GM18508 (cell line): Measurements from ENCODE around the gene FOSB.
"Not testable (repeated sequence)": the region's sequence is repeated elsewhere in the genome, so short reads cannot be mapped to it uniquely, and the experiment has no call there.

ENCODE experiments used
- ATAC-seq: cut with Tn5 transposase; IDR thresholded peaks from one replicate; pipeline ENCODE4 v1.9.1; 2021; ENCODE audit warnings: moderate number of reproducible peaks; ENCODE audit not compliant: insufficient read depth, unreplicated experiment

FOSB gene

GRCh38 chr19:45500918-45501729 is 33.3 kb downstream of the FOSB start:
- ATAC-seq: no peak

GRCh38 chr19:45501730-45502014 is 33.9 kb downstream of the FOSB start:
- ATAC-seq: no peak

DNA sequence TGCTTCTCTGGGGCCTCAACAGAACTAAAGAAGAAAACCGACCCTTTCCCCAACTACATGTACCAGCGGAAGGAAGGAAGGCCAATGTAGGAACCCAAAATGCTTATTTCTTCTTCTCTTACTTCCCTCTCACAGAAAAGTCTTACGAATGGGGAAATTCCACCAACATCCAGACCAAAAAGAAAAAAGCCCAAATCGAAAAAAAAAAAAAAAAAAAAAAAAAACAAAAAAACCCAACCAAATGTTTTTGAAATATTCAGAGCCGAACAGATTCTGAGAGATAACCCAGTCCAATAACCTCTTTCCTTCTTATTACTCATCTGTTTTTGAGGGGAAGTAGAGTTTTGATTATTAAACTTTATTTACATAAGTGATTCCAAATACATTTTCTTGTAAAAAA is 34.3 kb downstream of the FOSB start:
- ATAC-seq: no peak

GRCh38 chr19:45503909-45504308 is 36.1 kb downstream of the FOSB start:
- ATAC-seq: no peak

DNA sequence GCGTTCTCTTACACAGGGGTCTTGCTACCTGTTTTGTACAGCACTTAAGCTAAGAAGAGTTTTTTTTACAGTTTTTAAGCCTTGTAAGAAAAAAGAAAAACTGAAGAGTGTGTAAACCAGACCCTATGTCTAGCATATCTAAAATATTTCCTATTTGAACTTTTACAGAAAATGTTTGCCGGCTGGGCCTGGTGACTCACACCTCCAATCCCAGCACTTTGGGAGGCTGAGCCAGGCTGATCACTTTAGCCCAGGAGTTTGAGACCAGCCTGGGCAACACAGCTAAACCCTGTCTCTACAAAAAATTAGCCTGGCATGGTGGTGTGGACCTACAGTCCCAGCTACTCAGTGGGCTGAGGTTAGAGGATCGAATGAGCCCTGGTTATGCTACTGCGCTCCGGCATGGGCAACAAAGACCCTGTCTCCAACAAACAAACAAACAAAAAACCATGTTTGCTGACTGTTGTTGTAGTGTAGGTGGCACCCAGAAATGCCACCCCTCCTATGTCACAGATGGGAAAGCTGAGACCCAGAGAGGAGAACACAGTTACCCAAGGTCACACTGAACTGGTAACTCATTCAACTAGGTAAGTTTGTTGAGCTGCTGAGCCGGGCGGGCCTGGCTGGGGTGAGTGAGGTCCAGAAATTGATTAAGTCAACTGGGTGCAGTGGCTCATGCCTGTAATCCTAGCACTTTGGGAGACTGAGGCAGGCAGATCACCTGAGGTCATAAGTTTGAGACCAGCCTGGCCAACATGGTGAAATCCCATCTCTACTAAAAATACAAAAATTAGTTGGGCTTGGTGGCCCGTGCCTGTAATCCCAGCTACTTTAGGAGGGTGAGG is 37.6 kb downstream of the FOSB start:
- no peak for ATAC-seq

DNA sequence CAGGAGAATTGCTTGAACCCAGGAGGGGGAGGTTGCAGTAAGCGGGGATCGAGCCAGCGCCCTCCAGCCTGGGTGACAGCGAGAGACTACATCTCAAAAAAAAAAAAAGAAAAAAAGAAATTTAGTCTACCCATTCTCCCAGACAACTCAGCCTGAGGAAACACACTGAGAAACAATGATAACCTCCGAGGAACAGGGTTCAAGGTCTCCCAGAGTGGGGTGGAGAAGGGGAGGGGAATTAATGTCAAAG is 38.1 kb downstream of the FOSB start:
- no peak for ATAC-seq

GRCh38 chr19:45506246-45506988 is 38.6 kb downstream of the FOSB start:
- no peak for ATAC-seq

- no peak for ATAC-seq
Measured at GRCh38 chr19:45506989-45507871, 39.4 kb downstream of the FOSB start, which contains the start of gene VASP. VASP (plus strand) TSS chr19:45507479; CDS start chr19:45507772, 293 bp downstream.

GRCh38 chr19:45507872-45508416 is 40.1 kb downstream of the FOSB start:
- no peak for ATAC-seq

DNA sequence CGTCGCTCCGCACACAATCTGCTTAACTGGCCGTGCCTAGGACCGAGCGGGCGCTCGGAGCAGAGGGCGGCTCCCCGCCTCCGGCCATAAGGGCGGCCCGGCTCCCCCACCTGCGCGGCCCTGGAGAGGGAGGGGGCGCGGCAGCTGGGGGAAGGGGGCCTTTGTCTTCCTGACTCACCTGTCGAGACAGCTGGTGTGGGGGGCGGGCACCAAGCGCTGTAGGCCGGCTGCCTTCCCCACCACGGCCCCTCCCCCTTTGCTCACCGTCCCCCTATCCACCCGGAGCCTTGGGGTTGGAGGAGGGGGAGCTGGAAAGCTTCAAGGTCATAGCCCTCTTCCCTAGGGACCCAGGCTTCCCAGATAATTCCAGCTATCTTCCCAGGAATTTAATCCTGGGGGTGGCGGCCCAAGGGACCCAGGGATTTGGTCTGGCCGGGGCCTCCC is 40.6 kb downstream of the FOSB start:
- ATAC-seq: no peak

GRCh38 chr19:45508861-45509691 is 41.3 kb downstream of the FOSB start:
- ATAC-seq: no peak

GRCh38 chr19:45509692-45510015 is 41.9 kb downstream of the FOSB start:
- no peak for ATAC-seq

DNA sequence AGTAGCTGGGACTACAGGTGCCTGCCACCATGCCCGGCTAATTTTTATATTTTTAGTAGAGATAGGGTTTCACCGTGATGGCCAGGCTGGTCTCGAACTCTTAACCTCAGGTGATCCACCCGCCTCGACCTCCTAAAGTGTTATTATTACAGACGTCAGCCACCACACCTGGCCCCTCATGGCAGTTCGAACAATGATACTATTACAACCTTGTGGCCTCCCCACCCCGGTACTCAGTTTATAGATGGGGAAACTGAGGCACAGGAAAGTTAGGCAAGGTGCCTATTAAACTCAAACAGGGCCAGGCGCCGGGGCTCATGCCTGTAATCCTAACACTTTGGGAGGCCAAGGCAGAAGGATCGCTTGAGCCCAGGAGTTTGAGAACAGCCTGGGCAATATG is 42.6 kb downstream of the FOSB start:
- not testable (repeated sequence) for ATAC-seq

DNA sequence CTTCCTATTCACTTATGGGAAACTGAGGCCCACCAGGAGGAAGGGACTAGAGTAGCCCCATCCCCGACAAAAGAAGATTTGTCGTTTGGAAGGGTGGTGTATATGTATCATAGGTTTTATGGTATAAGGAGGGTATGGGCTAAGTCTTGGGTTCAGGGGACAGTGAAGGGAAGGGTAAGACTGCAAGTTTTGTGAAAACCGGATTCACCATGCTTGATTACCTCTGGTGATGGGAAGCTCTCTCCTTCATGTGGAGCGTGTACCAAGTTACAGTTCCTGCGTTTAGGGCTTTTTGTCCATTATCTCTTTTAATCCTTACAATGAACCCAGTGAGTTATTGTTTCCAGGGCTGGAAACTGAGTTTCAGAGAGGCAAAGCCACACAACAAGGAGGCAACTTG is 43.3 kb downstream of the FOSB start:
- no peak for ATAC-seq

DNA sequence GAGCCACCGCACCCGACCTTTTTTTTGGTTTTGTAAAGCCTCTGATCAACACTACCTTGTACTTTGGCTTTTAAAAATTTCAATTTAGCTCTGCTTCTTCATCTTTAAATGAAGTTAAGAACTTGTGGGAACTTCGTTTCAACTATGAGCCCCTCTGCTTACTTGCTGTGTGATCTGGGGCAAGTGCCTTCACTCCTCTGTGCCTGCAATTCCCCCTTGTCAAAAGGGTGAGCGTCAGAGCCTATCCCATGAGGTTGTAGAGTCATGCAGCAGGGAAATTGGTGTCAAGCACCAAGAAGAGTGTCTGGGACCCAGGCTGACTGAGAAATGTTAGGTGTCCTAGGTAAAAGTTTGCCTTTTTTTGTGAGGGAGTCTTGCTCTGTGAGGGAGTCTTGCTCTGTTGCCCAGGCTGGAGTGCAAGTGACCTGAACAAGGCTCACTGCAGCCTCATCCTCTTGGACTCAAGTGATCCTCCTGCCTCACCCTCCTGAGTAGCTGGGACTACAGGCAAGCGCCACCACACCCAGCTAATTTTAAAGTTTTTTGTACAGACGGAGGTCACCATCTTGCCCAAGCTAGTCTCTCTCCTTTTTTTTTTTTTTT is 45.2 kb downstream of the FOSB start:
- no peak for ATAC-seq

DNA sequence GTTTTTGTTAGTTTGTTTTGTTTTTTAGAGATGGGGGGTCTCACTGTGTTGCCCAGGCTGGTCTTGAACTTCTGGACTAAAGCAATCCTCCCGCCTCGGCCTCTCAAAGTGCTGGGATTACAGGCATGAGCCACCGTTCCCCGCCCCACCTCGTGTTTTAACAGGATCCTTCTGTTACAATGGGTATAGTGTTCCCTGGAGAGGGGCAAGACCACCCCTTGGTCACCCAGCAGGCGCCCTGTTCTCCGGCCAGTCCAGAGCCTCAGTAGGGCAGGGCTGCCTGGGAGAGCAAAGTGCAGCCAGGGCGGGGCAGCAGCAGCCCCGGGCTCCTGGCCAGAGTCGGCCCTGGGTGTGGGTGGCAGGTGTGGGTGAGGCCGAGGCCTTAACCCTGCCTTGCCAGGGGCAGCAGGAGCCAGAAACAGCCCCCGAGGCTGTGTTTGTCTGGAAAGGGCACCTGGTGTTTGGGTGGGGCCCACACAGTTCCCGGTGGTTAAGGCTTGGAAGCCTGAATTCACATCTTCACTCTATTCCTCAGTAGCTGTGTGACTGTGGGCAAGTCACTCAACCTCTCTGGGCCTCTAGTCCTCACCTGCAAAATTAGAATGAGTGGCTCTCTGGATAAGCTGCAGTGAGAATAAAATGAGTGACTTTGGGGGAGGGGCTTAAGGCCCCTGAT is 46.7 kb downstream of the FOSB start:
- ATAC-seq: no peak

DNA sequence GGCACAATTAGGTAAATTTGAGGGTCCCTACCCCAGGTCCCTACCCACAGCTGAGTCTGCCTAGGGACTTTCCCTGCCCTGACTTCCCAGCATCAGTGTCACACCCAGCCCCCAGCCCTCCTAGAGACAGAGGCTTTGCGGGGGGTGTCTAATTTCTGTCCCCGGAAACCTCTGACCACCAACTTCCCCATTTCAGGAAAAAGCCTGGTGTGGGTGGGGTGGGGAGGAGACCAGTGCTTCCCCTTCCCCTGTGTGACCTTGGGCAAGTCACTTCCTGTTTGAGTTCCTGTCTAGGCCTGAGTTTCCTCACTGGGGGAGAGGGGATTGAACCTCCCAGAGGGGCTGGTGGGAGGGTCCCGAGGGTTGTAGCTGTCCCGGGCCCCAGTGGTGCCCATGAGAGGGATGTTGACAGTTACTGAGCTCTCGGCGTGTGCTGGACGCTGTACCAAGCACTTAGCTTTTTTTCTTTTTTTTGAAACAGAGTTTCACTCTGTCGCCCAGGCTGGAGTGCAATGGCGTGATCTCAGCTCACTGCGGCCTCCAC is 47.4 kb downstream of the FOSB start:
- no peak for ATAC-seq

- ATAC-seq: no peak
Measured at GRCh38 chr19:45515807-45516401, 48.1 kb downstream of the FOSB start.
